ENCODE results near the gene PRR29. TPM values are rescaled to one million over a fixed set of nuclear protein-coding genes. Genes with fewer than 3 reads are reported as not detected.

The PRR29 gene
- total and polyA plus RNA-seq, 12 donors: 0.05 to 1.8 (median 0.64) TPM; not detected in 2

GRCh38 chr17:64001763-64002529 lies 3.8 kb downstream of the PRR29 start:
- Histone ChIP-seq H3K27ac (peak overlapping the region in 1 of 5 donors; percentile 56), H3K27me3 (peaks cover 6% of the 10 kb centered on the region), H3K36me3 (replicated peaks in 1 of 2) (no peaks in the 10 kb centered on the region), H3K4me1 (replicated peaks in 1 of 2) (peaks cover 10 to 17% of the 10 kb centered on the region in 2 donors), H3K9me3 (replicated peaks in 1 of 3) (no peaks in the 10 kb centered on the region), H3K4me3 (no peak overlapping the region)
- 79 to 84% (median 82%) methylated on average over 3 to 14 of the region's 14 CpGs for WGBS, 4 donors
- no peak for TF ChIP-seq CTCF (IDR thresholded peaks at IDR 0.05)
- no peak for TF ChIP-seq POLR2A (IDR thresholded peaks at IDR 0.05)
- intact Hi-C loops (cut with DNase I): loop anchor here in 1 of 2 donors (10.0 kb wide), 1 partner anchor 77 kb away; no protein-coding TSS in a partner anchor
- peak in 4 of 7 donors; percentile 19 to 73 (median 41) for DNase-seq

- Histone ChIP-seq H3K4me3 (no peak overlapping the region), H3K36me3 (replicated peaks in 1 of 2) (no peaks in the 10 kb centered on the region), H3K9me3 (replicated peaks in 1 of 3) (no peaks in the 10 kb centered on the region), H3K27me3 (peaks cover 2% of the 10 kb centered on the region), H3K27ac (no peak overlapping the region), H3K4me1 (replicated peaks in 1 of 2) (peaks cover 9 to 21% of the 10 kb centered on the region in 2 donors)
- no peak for TF ChIP-seq CTCF (IDR thresholded peaks at IDR 0.05)
- TF ChIP-seq POLR2A (IDR thresholded peaks at IDR 0.05): no peak
- DNase-seq: peak in 4 of 7 donors; percentile 6 to 45 (median 11)
- whole genome bisulfite sequencing, 4 donors: 80 to 88% (median 85%) methylated on average over 5 to 22 of the region's 22 CpGs
- intact Hi-C loops (cut with DNase I): loop anchor here in 1 of 2 donors (10.0 kb wide), 1 partner anchor 78 kb away; no protein-coding TSS in a partner anchor
Measured at GRCh38 chr17:64002658-64003525, 4.7 kb downstream of the PRR29 start.

- intact Hi-C loops (cut with DNase I): loop anchor here in 1 of 2 donors (10.0 kb wide), 1 partner anchor 79 kb away; no protein-coding TSS in a partner anchor
- peak in 5 of 7 donors; percentile 5 to 39 (median 10) for DNase-seq
- H3K27ac ChIP-seq: no peak overlapping the region
- TF ChIP-seq POLR2A (IDR thresholded peaks at IDR 0.05) (no peak), CTCF (IDR thresholded peaks at IDR 0.05) (no peak)
- H3K36me3 ChIP-seq (replicated peaks in 1 of 2): no peaks in the 10 kb centered on the region
- no peaks in the 10 kb centered on the region for H3K27me3 ChIP-seq
- WGBS, 4 donors: 83 to 90% (median 85%) methylated on average over 6 to 13 of the region's 13 CpGs
- H3K4me1 ChIP-seq (replicated peaks in 1 of 2): peaks cover 3 to 21% of the 10 kb centered on the region in 2 donors
- H3K9me3 ChIP-seq (replicated peaks in 1 of 3): no peaks in the 10 kb centered on the region
- H3K4me3 ChIP-seq: no peak overlapping the region
Measured at GRCh38 chr17:64003526-64004121, 5.5 kb downstream of the PRR29 start.

Data from adrenal gland (tissue), 12 donors.